Ecto neural progenitor cell (in vitro differentiated cells): ENCODE data around the gene E2F4.

Source experiments
- DNase-seq: peaks from one replicate; pipeline ENCODE4 v3.0.0-alpha.2; 2018; ENCODE audit warnings: low spot score

The E2F4 gene

DNA sequence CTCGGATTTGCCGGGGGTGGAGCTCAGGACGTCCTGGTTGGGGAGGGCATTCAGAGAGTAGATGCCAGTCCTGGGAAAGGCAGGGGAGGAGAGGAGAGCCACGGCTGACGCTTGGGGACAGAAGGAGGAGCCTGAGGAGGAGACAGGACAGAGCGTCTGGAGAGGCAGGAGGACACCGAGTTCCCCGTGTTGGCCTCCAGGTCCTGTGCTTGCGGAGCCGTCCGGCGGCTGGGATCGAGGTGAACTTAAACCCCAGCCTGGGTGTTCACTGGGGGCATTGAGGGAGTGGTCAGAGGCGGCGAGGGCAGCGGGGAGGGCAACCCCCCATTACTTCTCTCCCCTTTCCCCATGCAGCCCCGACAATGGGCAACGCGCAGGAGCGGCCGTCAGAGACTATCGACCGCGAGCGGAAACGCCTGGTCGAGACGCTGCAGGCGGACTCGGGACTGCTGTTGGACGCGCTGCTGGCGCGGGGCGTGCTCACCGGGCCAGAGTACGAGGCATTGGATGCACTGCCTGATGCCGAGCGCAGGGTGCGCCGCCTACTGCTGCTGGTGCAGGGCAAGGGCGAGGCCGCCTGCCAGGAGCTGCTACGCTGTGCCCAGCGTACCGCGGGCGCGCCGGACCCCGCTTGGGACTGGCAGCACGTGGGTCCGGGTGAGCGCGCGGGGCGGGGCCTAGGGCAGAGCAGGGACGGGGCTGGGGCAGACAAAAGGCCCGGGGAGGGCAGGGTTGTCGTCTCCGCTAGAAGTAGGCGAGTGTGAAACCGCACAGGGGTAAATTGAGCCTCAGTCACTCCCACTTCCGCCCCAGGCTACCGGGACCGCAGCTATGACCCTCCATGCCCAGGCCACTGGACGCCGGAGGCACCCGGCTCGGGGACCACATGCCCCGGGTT lies 17.9 kb upstream of the E2F4 start:
- DNase-seq, result peak; percentile 82

DNA sequence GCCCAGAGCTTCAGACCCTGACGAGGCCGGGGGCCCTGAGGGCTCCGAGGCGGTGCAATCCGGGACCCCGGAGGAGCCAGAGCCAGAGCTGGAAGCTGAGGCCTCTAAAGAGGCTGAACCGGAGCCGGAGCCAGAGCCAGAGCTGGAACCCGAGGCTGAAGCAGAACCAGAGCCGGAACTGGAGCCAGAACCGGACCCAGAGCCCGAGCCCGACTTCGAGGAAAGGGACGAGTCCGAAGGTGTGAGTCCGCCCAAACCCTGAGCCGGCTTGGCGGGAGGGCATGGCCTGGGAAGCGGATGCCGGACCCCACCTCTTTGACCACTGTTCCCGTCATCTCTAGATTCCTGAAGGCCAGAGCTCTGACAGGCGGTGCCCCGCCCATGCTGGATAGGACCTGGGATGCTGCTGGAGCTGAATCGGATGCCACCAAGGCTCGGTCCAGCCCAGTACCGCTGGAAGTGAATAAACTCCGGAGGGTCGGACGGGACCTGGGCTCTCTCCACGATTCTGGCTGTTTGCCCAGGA lies 17.2 kb upstream of the E2F4 start:
- DNase-seq, result no peak

DNA sequence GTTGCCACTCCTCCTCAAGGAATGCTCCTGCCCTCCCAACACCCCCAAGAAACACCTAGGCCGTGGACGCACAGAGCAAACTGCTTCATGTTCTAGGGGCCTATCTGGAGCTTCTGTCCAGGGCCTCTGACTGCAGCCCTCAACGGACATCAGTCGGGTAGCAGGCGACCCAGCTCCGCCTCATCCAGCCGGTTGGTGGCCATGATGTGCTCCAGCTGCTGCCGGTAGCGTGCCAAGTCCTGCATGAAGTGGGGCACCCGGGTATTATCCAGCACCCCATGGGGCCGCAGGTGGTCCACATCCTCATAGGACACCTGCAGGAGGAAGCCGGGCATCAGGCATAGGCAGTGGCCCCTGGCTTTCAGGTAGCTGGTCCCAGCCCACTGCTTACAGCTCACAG lies 15.3 kb upstream of the E2F4 start:
- no peak for DNase-seq

DNA sequence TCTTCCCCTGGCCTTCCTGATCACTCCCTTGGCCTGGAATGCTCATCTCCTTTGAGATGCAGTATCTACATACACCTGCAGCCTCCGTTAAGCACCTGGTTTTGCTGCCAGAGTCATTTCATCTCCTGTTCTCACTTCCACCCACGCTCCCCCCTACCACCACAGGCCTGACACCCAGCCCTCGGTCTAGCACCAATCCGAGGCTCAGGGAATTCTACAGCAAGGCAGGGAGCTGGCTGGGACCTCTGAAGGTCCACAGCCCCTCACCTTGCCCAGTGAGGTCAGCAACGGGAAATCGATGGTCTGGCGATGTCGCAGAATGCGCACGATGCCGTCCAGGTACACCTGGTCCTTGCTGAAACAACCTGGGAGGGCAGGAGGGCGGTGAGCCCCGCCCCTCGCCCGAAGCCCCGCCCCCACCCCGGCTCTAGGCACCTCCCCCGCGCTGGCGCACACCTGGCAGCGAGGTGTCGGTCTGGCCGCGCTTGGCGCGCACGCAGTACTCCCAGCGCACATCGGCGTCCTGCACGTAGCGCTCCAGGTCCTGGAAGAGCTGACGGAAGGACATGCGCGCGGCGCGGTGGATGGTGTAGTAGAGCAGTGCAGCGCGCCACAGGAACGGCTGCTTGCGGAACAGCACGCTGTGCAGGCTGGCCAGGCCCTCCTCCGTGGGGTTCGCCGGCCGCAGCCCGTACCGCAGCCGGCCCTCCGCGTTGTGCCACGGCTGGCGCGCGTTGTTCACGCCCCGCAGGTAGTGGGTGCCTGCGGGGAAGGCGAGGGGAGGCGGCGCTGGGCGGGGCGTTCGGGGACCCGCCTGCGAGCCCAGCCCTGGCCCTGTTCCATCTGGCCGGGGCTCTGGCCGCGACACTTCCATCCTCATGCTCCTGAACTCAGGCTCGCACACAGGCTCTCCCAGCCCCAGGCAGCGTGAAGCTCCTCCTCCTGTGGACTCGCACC lies 13.9 kb upstream of the E2F4 start:
- peak; percentile 76 for DNase-seq

DNA sequence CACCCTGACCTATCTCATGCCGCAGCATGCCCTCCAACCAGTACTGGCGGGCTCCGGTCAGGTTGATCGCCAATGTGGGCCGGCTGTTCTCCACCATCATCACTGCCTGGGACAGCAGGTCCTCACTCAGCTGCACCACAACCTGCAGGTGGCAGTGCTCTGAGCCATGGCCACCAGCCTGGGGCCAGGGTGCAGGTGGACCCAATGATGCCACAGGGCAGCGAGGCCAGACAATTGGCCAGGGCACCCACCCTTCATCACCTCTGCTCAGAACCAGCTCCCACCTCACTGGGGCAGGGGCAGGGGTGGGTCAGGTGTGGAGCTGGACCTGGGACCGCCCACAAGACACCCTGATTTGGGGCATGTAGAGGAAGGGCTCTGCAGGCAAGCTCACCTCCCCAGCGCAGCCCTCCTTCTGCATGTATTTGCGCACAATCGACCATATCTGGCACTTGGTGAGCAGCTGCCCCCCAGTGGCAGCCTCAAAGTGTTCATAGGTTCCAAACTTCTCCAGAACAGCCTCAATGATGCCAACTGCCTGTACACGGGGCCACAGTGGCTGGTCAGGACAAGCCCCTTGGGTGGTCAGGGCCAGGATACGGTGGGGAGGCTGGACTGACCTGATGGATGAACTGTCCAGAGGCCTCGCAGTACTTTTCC lies 12.4 kb upstream of the E2F4 start:
- no peak for DNase-seq

DNA sequence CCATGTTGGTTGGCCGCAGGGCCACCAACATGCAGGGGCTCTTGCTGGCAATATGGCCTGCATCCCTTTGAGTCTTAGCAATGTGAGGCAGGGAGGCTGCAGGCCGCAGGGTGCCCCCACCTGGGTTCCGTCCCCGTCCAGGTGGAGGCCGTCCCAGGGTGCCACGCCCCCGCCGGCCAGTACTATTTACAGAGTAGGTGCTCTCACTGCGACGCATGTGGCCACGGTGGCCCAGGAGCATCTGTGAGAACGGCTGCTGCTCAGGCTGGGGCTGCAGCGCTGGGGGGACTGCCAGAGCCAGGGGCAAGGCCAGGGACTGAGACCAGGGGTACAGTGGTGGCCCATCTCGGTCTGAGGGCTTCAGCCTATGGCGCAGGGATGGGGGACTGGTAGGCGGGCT lies 11.8 kb upstream of the E2F4 start:
- no peak for DNase-seq

DNA sequence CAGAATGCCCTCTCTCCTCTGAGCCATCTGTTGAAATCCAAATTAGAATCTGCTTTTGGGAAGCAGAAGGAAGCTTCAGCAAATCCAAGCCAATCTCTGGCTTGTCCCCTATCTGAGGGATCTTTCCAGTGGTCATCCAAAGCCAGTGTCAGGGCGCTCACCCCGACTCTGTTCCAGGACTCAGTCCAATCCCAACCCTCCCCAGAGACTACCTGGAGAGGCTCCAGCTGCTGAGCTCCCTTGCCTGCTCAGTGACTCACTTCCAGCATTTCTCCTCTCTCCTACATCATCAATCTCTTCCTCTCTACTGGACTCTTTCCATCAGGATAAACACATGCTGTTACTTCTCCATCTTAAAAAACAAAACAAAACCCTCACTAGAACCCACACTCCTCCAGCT lies 10.6 kb upstream of the E2F4 start:
- no peak for DNase-seq

DNA sequence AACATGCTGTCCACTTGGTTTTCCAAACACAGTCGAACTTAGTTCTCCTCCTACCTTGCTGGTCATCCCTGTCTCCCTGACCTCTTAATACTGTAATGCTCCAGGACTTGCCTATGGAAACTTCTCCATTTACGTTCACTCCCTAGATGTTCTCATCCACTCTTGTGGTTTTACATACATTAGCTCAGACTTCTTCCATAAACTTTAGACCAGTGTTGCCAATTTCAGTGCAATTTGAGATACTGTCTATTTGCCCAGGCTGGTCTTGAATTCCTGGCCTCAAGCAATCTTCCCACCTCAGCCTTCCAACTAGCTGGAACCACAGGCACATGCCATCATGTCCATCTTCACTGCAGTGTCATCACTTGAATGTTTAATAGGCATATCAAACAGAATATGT lies 9.7 kb upstream of the E2F4 start:
- no peak for DNase-seq

DNA sequence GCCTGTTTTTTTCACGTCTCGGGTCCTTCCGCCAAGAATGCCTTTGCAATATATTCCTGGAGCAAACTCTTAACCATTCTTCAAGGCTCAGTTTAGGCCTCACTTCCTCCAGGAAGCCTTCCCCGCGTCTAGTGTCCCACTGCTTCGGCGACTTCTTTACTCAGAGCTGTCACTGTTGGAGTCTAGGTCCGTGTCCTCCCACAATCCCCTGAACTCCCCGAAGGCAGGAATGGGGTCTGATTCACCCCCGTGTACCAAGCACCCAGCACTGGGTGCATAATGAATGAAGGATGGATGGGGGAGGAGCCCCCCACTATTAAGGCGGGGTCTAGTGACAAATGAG lies 8.7 kb upstream of the E2F4 start:
- DNase-seq, result no peak

DNA sequence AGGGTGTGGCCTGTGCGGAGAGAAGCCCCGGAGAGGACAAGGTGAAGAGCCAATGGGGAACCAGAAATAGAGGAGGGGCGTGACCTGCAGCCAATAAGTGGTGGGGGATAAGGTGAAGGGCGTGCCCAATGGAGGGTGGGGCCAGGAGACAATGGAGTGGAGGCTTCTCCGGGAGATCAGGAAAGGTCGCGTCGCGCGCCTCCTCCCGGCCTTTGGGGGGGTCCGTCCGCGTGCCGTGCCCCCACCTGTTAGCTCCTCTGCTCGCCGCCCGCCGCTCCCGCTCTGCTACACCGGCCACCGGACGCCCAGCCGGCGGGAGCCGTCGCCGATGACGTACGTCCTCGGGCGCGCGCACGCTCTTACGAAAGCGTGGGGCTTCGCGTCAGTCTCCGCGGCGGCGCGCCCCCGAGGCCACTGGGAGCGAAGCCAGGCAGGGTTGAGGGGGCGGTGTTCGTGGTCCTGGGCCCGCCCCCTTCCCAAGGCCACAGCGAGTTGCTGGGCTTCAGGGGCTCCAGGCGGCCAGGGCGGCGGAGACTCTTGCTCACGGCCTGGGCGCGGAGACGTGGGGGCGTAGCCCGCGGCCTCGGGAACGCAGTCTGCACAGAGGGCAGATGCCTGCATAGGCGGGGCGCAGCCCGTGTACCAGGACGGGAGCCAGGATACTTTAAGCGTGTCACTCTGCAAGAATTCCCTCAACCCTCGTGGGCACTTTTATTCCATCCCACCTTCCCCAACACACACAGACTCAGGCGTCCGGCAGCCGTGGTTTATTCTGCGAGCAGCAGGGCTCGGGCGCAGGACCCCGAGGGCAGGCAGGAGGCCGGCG lies 8.1 kb upstream of the E2F4 start, which contains the start of gene MATCAP1:
TSS of gene MATCAP1 (minus strand) at position 337 of the 826 bp plus-strand sequence. CDS start 3,353 bp downstream, outside the sequence.
- DNase-seq, result peak; percentile 95

DNA sequence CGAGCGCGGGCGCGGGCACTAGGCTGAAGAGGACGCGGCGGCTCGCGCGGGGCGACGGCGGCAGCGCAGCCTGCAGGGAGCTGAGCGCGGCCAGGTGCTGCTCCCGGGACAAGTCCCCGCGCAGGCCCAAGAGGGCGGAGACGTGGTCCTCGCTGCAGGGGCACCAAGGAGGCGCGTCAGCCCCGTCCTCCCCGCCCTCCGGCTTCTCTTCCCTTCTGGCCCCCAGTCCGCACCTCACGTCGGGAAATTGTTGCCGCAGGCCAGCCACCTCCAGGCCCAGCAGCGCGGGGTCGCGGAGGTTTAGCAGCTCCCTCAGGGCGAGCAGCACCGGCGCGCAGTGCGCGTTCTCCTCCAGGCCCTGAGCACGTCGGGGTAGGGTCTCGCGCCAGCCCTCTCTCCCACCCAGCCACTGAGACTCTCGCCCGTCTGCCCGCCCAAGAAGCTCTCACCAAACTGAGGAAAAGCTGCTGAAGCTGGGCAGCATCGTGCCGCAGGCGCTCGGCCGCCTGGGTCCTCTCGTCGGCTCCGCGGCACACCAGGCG lies 7.4 kb upstream of the E2F4 start:
- no peak for DNase-seq

DNA sequence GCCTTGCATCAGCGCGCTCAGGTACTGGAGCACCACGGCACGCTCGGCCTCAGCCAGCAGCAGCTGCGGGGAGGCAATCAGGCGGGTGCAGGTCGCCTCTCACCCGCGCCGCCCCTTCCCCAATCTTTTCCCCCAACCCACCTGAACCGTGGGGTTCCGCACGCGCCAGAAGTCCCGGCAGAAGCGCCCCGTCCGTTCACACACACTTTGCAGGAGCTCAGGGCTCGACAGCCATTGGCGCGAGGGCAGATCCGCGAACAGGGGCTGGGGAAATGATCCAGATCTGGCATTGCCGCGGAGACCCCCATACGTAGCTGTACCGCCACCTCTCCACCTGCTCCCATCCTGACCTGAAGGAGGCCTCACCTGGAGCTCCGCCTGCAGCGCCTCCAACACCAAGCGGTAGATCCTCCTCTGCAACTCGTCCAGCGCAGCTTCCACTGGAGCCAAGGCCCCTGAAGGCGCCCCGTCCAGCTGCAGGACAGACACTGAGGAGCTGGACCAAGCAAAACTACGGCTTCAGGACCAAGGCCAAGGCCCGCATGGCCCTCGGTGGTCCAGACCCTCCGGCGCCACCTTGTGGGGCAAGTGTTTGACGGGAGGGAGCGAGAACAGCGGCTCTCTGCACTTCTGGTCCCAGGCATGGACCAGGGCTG lies 6.8 kb upstream of the E2F4 start:
- DNase-seq, result peak; percentile 93

DNA sequence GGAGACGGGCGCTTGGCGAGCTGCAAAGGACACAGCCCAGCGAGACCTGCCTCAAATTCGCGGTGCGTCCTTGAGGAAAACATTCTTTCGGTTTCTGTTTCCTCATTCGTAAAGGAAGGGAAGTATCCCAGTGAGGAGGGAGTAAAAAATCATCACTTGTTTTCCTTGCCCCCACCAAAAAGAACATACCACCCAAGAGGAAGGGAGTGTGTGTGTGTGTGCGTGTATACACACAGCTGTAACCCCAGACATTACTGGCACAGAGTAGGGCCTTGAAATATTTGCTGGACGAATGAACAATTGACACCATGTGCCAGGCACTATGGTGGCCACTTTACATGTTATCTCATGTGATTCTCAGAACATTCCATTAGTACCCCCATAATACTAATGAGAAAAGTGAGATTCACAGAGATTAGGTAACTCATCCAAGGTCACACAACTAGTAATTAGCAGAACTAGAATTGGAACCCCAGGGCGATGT lies 6.3 kb upstream of the E2F4 start:
- DNase-seq, result no peak

DNA sequence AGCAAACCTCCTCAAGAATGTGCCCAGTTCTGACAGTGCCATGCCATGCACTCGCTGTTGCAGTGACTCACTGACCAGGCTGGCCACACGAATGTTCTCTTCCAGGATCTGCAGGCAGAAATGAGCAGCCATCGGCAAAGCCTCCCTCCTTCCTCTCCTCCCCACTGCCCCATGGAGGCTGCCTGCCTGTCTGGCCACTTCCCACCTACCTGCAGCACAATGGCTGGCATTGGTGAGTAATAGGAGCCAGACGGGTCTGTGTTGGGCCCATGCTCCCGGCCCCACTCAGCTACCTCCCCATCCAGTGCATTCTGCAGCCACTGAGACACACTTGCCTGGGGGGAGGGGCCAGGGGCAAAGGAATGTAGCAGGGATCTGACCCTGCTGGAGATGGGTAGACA lies 5.4 kb upstream of the E2F4 start:
- no peak for DNase-seq

DNA sequence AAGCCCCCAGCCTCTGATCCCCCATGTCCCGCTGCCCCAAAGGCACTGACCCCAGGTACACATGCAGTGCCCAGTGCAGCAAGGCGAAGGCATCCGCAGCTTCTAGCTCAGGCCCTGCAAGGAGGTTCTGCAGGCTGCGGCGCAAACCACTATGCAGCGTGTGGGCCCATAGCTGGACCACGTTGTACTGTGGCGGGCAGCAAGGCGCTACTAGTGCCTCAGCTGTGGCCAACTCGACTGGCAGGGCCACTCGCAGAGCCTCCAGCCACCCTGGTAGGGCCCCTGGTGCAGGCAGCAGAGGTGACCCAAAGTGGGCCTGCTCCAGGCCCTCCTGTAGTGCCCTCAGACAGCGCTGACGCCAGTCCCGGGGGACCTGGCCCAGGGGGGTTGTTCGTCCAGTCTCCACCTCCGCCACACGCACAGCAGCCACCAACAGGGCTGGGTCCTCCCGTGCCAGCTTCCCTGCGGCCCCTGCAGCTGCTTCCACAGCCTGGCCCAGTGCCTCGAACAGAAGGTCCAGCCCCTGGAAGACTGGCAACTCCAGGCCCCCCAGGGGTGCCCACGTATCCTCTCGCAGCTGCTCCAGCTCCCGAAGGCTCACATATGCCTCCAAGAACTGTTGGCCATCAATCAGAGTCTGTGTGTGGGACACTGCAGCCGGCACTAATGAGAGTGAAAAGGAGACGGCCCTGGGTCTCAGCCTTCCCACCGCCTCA lies 4.6 kb upstream of the E2F4 start:
- no peak for DNase-seq

DNA sequence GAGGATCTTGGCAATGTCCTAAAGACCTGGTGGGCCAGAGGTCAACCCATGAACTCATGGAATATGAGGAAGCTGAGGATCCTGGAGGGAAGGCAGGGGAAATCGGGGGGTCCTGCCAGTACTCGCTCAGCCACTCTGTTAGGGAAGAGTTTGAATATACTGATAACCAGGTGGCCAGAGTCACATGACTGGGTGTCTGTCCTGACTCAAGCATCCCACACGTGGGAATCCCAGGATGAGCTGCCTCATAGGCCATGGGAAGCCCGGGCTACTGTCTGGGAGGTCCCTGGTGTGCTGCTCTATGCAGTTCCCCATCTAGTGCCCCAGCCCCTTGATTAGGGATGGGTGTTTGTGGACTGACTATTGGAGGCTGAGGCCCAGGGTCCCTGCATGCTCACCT lies 3.6 kb upstream of the E2F4 start:
- DNase-seq, result no peak

DNA sequence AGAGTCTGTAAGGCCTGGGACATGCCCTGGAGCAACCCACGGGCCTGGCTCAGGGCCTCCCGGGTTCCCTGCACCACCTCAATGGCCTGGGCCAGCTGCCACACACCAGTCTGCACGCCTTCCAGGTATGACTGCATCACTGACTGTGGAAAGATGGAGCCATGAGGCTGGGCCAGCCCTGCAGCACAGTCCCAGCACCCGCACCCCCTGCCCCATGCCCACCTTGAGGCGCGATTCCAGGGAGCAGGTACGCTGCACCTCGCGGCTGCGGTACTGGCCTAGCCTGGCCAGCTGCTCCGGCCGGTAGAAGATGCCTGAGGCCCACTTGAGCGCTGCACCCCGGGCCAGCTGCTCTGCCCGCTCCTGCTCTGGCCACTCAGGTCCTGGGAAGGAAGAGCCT lies 3.2 kb upstream of the E2F4 start:
- no peak for DNase-seq

DNA sequence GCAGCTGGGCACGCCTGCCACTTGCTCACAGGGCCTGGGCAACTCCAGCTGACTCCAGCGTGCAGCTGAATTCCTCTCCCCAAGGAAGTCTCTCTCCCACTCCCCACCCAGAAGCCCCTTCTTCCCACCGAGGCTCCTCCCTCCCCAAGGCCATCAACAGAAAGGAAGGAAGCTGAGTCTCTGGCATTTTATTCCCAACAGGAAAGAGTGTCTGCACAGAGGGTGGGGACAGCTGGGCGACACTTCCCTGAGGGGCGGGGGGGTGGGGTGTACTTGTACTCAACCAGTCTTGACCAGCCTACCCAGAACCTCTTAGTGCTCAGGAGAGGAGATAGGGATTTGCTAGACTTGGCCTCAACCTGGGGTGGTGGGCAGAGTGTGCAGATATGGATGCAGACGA lies 1.9 kb upstream of the E2F4 start, which contains the start of gene EXOC3L1:
TSS of gene EXOC3L1 (minus strand) at position 96 of the 400 bp plus-strand sequence. CDS start 460 bp downstream, outside the sequence.
- no peak for DNase-seq
